Measurements from ENCODE around the gene MACC1. TPM values are rescaled to one million over a fixed set of nuclear protein-coding genes. Genes with fewer than 3 reads are reported as not detected.

Gene MACC1
- polyA plus RNA-seq, 1 of the 3 experiments (the other 2 are of a cell fraction) = not detected

DNA sequence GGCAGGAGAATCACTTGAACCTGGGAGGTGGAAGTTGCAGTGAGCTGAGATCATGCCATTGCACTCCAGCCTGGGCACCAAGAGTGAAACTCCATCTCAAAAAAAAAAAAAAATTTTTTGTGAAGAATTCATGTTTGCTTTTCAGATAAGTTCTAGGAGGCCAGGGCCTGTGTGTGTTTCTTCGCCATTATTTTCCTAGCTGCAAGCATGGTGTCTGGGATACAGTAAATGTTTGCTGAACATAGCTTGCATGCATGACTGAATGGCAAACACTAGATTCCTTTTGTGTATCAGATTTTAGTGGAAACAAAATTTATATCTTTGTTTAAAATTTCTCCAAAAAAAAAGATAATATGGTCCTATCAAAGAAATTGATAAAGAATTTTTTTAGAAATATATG, 9.7 kb upstream of the MACC1 start (continued):
- TF ChIP-seq, protein P1, sequence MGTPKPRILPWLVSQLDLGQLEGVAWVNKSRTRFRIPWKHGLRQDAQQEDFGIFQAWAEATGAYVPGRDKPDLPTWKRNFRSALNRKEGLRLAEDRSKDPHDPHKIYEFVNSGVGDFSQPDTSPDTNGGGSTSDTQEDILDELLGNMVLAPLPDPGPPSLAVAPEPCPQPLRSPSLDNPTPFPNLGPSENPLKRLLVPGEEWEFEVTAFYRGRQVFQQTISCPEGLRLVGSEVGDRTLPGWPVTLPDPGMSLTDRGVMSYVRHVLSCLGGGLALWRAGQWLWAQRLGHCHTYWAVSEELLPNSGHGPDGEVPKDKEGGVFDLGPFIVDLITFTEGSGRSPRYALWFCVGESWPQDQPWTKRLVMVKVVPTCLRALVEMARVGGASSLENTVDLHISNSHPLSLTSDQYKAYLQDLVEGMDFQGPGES (IDR thresholded peaks at IDR 0.05; ENCODE audit: low read depth, low read length) = no peak
- TF ChIP-seq FOSL2 (IDR thresholded peaks at IDR 0.05; ENCODE audit: borderline replicate concordance, low read depth) (no peak), SIN3A (IDR thresholded peaks at IDR 0.05; ENCODE audit: borderline replicate concordance, low read depth, low read length) (no peak)

DNA sequence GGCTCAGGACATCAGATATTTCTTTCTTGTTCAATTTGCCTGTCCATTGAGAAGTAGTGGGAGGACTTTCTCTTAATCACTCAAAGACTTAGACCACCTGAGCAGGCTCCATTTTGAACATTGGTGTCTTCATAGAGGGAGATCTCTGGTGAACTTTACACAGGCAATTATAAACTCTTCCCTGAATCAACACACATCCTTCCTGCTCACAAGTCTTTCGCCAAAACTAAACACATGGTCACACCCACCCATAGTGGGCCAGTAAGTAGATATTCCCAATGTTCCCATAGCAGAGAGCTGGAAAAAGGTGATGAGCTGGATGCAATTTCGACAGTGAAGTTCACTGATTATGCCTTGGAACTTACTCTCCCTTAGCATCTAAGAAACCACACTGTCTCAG, 8.2 kb upstream of the MACC1 start:
- no peak overlapping the region for H3K9ac ChIP-seq
- no peak for DNase-seq
- H3K4me3 ChIP-seq (ENCODE audit: low read depth in 2 of 2, low read length in 1 of 2) = no peak overlapping the region
- no peaks in the 10 kb centered on the region for H3K9me3 ChIP-seq
- TF ChIP-seq TCF12 (IDR thresholded peaks at IDR 0.05) (no peak), RCOR1 (IDR thresholded peaks at IDR 0.05; ENCODE audit: low read length) (no peak), RFX5 (IDR thresholded peaks at IDR 0.05; ENCODE audit: low read length) (no peak), GATA2 (CRISPR knock-in tag; IDR thresholded peaks at IDR 0.05) (no peak), YY1 (IDR thresholded peaks at IDR 0.05; ENCODE audit: low read depth) (no peak), FOXM1 (IDR thresholded peaks at IDR 0.05; ENCODE audit: low read depth) (no peak), SMC3 (IDR thresholded peaks at IDR 0.05; ENCODE audit: low read depth, low read length) (no peak)
- TF ChIP-seq, protein P2, sequence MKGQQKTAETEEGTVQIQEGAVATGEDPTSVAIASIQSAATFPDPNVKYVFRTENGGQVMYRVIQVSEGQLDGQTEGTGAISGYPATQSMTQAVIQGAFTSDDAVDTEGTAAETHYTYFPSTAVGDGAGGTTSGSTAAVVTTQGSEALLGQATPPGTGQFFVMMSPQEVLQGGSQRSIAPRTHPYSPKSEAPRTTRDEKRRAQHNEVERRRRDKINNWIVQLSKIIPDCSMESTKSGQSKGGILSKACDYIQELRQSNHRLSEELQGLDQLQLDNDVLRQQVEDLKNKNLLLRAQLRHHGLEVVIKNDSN (IDR thresholded peaks at IDR 0.05; ENCODE audit: borderline replicate concordance, low read depth) = no peak
- TF ChIP-seq, protein P3, sequence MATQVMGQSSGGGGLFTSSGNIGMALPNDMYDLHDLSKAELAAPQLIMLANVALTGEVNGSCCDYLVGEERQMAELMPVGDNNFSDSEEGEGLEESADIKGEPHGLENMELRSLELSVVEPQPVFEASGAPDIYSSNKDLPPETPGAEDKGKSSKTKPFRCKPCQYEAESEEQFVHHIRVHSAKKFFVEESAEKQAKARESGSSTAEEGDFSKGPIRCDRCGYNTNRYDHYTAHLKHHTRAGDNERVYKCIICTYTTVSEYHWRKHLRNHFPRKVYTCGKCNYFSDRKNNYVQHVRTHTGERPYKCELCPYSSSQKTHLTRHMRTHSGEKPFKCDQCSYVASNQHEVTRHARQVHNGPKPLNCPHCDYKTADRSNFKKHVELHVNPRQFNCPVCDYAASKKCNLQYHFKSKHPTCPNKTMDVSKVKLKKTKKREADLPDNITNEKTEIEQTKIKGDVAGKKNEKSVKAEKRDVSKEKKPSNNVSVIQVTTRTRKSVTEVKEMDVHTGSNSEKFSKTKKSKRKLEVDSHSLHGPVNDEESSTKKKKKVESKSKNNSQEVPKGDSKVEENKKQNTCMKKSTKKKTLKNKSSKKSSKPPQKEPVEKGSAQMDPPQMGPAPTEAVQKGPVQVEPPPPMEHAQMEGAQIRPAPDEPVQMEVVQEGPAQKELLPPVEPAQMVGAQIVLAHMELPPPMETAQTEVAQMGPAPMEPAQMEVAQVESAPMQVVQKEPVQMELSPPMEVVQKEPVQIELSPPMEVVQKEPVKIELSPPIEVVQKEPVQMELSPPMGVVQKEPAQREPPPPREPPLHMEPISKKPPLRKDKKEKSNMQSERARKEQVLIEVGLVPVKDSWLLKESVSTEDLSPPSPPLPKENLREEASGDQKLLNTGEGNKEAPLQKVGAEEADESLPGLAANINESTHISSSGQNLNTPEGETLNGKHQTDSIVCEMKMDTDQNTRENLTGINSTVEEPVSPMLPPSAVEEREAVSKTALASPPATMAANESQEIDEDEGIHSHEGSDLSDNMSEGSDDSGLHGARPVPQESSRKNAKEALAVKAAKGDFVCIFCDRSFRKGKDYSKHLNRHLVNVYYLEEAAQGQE (IDR thresholded peaks at IDR 0.05; ENCODE audit: low read depth, low read length) = no peak
- TF ChIP-seq, protein P4, sequence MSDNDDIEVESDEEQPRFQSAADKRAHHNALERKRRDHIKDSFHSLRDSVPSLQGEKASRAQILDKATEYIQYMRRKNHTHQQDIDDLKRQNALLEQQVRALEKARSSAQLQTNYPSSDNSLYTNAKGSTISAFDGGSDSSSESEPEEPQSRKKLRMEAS (IDR thresholded peaks at IDR 0.05; ENCODE audit: low read depth) = no peak
- TF ChIP-seq, protein P1 (IDR thresholded peaks at IDR 0.05; ENCODE audit: low read depth, low read length) = no peak
- TF ChIP-seq, protein P5, sequence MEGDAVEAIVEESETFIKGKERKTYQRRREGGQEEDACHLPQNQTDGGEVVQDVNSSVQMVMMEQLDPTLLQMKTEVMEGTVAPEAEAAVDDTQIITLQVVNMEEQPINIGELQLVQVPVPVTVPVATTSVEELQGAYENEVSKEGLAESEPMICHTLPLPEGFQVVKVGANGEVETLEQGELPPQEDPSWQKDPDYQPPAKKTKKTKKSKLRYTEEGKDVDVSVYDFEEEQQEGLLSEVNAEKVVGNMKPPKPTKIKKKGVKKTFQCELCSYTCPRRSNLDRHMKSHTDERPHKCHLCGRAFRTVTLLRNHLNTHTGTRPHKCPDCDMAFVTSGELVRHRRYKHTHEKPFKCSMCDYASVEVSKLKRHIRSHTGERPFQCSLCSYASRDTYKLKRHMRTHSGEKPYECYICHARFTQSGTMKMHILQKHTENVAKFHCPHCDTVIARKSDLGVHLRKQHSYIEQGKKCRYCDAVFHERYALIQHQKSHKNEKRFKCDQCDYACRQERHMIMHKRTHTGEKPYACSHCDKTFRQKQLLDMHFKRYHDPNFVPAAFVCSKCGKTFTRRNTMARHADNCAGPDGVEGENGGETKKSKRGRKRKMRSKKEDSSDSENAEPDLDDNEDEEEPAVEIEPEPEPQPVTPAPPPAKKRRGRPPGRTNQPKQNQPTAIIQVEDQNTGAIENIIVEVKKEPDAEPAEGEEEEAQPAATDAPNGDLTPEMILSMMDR (IDR thresholded peaks at IDR 0.05) = no peak
- H3K79me2 ChIP-seq (ENCODE audit: insufficient read depth) = no peaks in the 10 kb centered on the region
- H2AFZ ChIP-seq (ENCODE audit: low read depth) = no peak overlapping the region
- no peaks in the 10 kb centered on the region for H3K9me2 ChIP-seq
- H3K27me3 ChIP-seq (ENCODE audit: insufficient read depth) = no peaks in the 10 kb centered on the region
- no peak overlapping the region for H3K27ac ChIP-seq (ENCODE audit: low read depth in 2 of 2, low read length in 1 of 2)
- H3F3A ChIP-seq (replicated peaks; ENCODE audit: insufficient read depth) = no peaks in the 10 kb centered on the region
- H3K4me2 ChIP-seq = no peak overlapping the region
- WGBS (ENCODE audit: low lambda C conversion rate) = 72% methylated on average over 2 of the region's 2 CpGs
- POLR2A ChIA-PET = no interaction called here
- peaks cover 4 to 5% of the 10 kb centered on the region in 2 experiments; a peak in 1 of 4 replicates for H3K4me1 ChIP-seq (ENCODE audit: control insufficient read depth in 1 of 2, insufficient read depth in 2 of 2, low read depth in 1 of 2, low read length in 1 of 2)
- CTCF ChIA-PET = no interaction called here
- H4K20me1 ChIP-seq (ENCODE audit: insufficient read depth) = no peaks in the 10 kb centered on the region
- H3K36me3 ChIP-seq (replicated peaks in 1 of 2; ENCODE audit: control insufficient read depth in 1 of 2, insufficient read depth in 2 of 2, low read length in 1 of 2) = no peaks in the 10 kb centered on the region
